ENCODE results near the gene VDR.

Gene VDR

GRCh38 chr12:47894068-47894467 lies 10.7 kb downstream of the VDR start:
- DNase-seq (ENCODE audit: low read depth in 2 of 2) = no peak

- no peak for DNase-seq (ENCODE audit: low read depth in 2 of 2)
Measured at GRCh38 chr12:47892819-47893218, 12.0 kb downstream of the VDR start.

GRCh38 chr12:47891356-47891755 lies 13.4 kb downstream of the VDR start:
- DNase-seq (ENCODE audit: low read depth in 2 of 2) = no peak

GRCh38 chr12:47889040-47889439 lies 15.8 kb downstream of the VDR start:
- no peak for DNase-seq (ENCODE audit: low read depth in 2 of 2)

GRCh38 chr12:47888153-47888819 lies 16.5 kb downstream of the VDR start:
- no peak for DNase-seq (ENCODE audit: low read depth in 2 of 2)

DNA sequence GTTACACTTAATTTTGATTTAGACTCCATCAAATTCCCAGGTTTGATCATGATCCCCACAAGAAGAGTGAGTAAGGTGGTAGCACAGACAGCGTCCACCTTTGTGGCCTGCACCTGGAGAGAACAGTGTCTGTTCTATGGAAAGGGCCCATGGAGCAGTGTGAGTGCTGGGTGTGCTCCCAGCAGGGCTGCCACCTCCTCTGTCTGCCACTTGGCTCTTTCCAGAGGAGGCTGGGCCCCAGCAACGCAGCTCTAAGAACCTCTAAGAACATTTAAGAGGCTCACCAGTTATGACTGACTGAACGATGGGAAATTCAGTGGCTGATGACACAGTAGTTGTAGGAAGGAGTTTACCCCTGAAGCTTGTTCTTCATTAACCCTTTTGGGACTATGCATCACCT lies 17.3 kb downstream of the VDR start:
- DNase-seq (ENCODE audit: low read depth in 2 of 2) = no peak

- no peak for DNase-seq (ENCODE audit: low read depth in 2 of 2)
Measured at GRCh38 chr12:47886510-47887240, 18.1 kb downstream of the VDR start.

GRCh38 chr12:47885566-47885965 lies 19.2 kb downstream of the VDR start:
- no peak for DNase-seq (ENCODE audit: low read depth in 2 of 2)

- DNase-seq (ENCODE audit: low read depth in 2 of 2) = peak in 1 of 2 donors; percentile 21
Measured at GRCh38 chr12:47885012-47885501, 19.7 kb downstream of the VDR start.

DNA sequence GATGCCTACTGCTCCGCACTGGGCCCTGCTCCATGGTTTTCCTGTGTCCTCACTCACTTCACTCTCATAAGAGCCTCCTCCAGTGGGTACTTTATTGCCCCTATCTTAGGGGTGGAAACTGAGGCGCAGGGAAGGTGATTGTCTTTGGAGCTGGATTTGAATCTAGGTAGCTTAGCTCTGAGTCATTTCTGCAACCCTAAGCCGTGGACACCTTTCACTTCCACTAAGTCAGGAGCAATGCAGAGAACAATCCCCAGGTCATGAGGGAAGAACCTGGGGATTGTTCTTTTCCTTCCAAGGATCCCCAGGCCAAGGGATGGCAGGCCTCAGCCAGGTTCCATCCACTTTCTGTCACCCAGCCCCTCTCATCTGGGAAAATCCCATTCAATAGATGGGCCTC lies 20.3 kb downstream of the VDR start:
- DNase-seq (ENCODE audit: low read depth in 2 of 2) = no peak

GRCh38 chr12:47883663-47884195 lies 21.1 kb downstream of the VDR start:
- DNase-seq (ENCODE audit: low read depth in 2 of 2) = no peak

GRCh38 chr12:47882781-47883546 lies 21.8 kb downstream of the VDR start:
- no peak for DNase-seq (ENCODE audit: low read depth in 2 of 2)

GRCh38 chr12:47881826-47882427 lies 22.9 kb downstream of the VDR start:
- no peak for DNase-seq (ENCODE audit: low read depth in 2 of 2)

- no peak for DNase-seq (ENCODE audit: low read depth in 2 of 2)
Measured at GRCh38 chr12:47881051-47881450, 23.7 kb downstream of the VDR start.

DNA sequence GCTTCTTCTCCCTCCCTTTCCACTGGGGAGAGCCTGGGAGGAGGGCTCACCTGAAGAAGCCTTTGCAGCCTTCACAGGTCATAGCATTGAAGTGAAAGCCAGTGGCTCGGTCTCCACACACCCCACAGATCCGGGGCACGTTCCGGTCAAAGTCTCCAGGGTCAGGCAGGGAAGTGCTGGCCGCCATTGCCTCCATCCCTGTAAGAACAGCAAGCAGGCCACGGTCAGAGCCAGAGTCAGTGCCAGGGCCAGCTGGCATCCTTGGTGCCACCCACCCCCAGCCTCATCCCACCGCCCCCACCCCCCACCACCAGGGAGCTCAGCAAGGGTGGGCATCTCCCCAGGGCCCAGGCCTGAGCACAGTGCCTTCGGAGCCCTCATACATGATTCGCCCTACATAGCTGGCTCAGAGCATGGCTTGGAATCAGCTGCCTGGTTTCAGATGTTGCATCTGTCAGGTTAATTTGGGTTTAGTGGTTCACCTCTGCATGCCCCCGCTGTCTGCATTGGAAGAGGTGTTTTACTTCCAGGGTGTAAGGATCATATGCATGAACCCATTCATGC lies 25.8 kb downstream of the VDR start:
- DNase-seq (ENCODE audit: low read depth in 2 of 2) = no peak

GRCh38 chr12:47878293-47878917 lies 26.4 kb downstream of the VDR start:
- no peak for DNase-seq (ENCODE audit: low read depth in 2 of 2)

GRCh38 chr12:47877081-47877480 lies 27.7 kb downstream of the VDR start:
- DNase-seq (ENCODE audit: low read depth in 2 of 2) = no peak

GRCh38 chr12:47876440-47876960 lies 28.3 kb downstream of the VDR start:
- DNase-seq (ENCODE audit: low read depth in 2 of 2) = no peak

DNA sequence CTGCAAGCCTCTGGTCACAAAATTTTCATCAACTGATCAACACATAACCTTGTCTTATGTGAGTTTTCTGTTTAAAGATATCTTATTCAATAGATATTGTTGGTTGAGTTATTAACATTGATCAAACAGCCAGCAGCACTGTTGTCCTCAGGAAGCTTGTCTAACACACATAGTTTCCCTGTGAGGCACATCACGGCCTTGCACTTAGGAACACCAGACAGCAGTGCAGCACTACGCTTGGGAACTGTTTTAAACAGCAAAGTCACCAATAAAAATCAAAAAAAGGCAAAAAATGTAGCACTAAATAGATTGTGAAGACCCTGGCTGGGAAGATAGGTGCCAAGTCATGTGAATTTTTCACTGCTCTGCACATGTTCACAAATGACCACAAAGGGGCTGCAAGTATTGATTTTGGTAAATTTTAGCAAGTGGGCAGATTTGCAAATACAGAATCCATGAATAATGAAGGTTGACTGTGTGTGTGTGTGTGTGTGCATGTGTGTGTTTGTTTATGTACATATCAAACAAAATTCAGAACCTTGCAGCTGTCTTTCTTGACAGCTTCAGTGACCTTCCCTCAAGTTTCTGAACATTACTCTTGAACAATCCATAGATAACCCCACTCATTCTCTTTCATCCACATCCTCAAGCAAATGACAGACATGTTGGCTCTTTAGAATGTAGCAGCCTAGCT lies 28.9 kb downstream of the VDR start:
- no peak for DNase-seq (ENCODE audit: low read depth in 2 of 2)

GRCh38 chr12:47874316-47874715 lies 30.5 kb downstream of the VDR start:
- DNase-seq (ENCODE audit: low read depth in 2 of 2) = no peak

Data from stimulated activated CD8-positive, alpha-beta memory T cell treated with anti-CD3 and anti-CD28 coated beads, Interleukin-2, amount 100 ng/mL, for 1 hour (primary cell).